K562 (cell line): Measurements from ENCODE around the gene SCARB2. TPM values are rescaled to one million over a fixed set of nuclear protein-coding genes. Genes with fewer than 3 reads are reported as not detected.
A peak's percentile ranks its signal among the peaks of the same experiment; 100 is the strongest.

Experiments used
- ADNP ChIP-seq: fragments of 200-800 bp; sonication (Bioruptor generic); IDR thresholded peaks from 2 replicates; pipeline ENCODE4 v1.6.1; 2016; ENCODE audit warnings: missing genetic modification characterization, missing compliant biosample characterization
- BMI1 ChIP-seq: fragments of 150-350 bp; IDR thresholded peaks from 2 replicates; pipeline ENCODE4 v1.6.1; 2014; ENCODE audit warnings: low read length
- CBX3 ChIP-seq, 2 experiments: IDR thresholded peaks; 1 replicate in 1 of 2; 2 replicates in 1 of 2; pipeline ENCODE4 v1.6.1; 2012; ENCODE audit warnings: inconsistent platforms in 2 of 2, low read length in 2 of 2, borderline replicate concordance in 1 of 2, control low read depth in 1 of 2
- CHCHD3 ChIP-seq: fragments of 250-450 bp; sonication (Bioruptor Pico); IDR thresholded peaks from 2 replicates; pipeline ENCODE4 v2.1.2; 2022; ENCODE audit warnings: mild to moderate bottlenecking
- E2F3 ChIP-seq: fragments of 250-450 bp; sonication (Bioruptor Pico); IDR thresholded peaks from 2 replicates; pipeline ENCODE4 v1.4.0; 2020; ENCODE audit warnings: mild to moderate bottlenecking
- ELF1 ChIP-seq: fragments of 200-800 bp; sonication (Bioruptor generic); IDR thresholded peaks from 2 replicates; pipeline ENCODE4 v1.6.1; 2016; ENCODE audit warnings: missing genetic modification characterization, missing compliant biosample characterization
- FOXK1 ChIP-seq: sonication (generic); formaldehyde crosslinking; IDR thresholded peaks from 2 replicates; pipeline ENCODE4 v1.8.0; 2022; ENCODE audit warnings: missing genetic modification reagents, mild to moderate bottlenecking, borderline replicate concordance
- HDAC2 ChIP-seq: fragments of 450-650 bp; IDR thresholded peaks from 2 replicates; pipeline ENCODE4 v1.6.1; 2016; ENCODE audit warnings: mild to moderate bottlenecking
- HNRNPH1 ChIP-seq: fragments of 200-400 bp; formaldehyde crosslinking; optimal IDR thresholded peaks from 2 replicates; pipeline ENCODE3; 2017; ENCODE audit warnings: low read depth, mild to moderate bottlenecking, low read length, moderate library complexity
- HSF4 ChIP-seq: fragments of 250-450 bp; sonication (Bioruptor Pico); IDR thresholded peaks from 2 replicates; pipeline ENCODE4 v2.1.2; 2022; ENCODE audit warnings: mild to moderate bottlenecking, moderate library complexity, borderline replicate concordance
- KAT8 ChIP-seq: fragments of 450-650 bp; IDR thresholded peaks from 2 replicates; pipeline ENCODE4 v1.6.1; 2016; ENCODE audit warnings: low read depth, mild to moderate bottlenecking
- LARP7 ChIP-seq: fragments of 450-650 bp; IDR thresholded peaks from 2 replicates; pipeline ENCODE4 v1.6.1; 2016
- LCOR ChIP-seq: sonication (generic); formaldehyde crosslinking; IDR thresholded peaks from 2 replicates; pipeline ENCODE4 v1.8.0; 2022; ENCODE audit warnings: mild to moderate bottlenecking, missing genetic modification reagents
- NR1H2 ChIP-seq: sonication (generic); formaldehyde crosslinking; IDR thresholded peaks from 2 replicates; pipeline ENCODE4 v1.4.0; 2020; ENCODE audit warnings: mild to moderate bottlenecking, missing genetic modification reagents
- PYGO2 ChIP-seq: fragments of 450-650 bp; IDR thresholded peaks from 2 replicates; pipeline ENCODE4 v1.6.1; 2016; ENCODE audit warnings: mild to moderate bottlenecking, missing genetic modification characterization, moderate library complexity, missing compliant biosample characterization
- RBBP5 ChIP-seq: fragments of 200-600 bp; sonication (generic); IDR thresholded peaks from 2 replicates; pipeline ENCODE4 v1.6.1; 2012; ENCODE audit warnings: borderline replicate concordance, mild to moderate bottlenecking, low read length, control low read depth, inconsistent platforms; ENCODE audit not compliant: insufficient read depth, poor library complexity, severe bottlenecking
- RBM15 ChIP-seq: fragments of 200-400 bp; formaldehyde crosslinking; IDR thresholded peaks from 2 replicates; pipeline ENCODE4 v1.6.1; 2018; ENCODE audit warnings: mild to moderate bottlenecking, low read length, moderate library complexity; ENCODE audit not compliant: insufficient read depth
- RFX7 ChIP-seq: fragments of 250-450 bp; sonication (Bioruptor Pico); IDR thresholded peaks from 2 replicates; pipeline ENCODE4 v1.5.1; 2021; ENCODE audit warnings: mild to moderate bottlenecking
- SAFB ChIP-seq: fragments of 200-400 bp; formaldehyde crosslinking; IDR thresholded peaks from 2 replicates; pipeline ENCODE4 v1.6.1; 2017; ENCODE audit warnings: low read depth, low read length, borderline replicate concordance
- SP2 ChIP-seq: IDR thresholded peaks from 2 replicates; pipeline ENCODE4 v1.6.1; 2011; ENCODE audit warnings: mild to moderate bottlenecking, low read depth, low read length, moderate library complexity; ENCODE audit not compliant: poor library complexity, severe bottlenecking; ENCODE audit errors: extremely low read depth
- TCF3 ChIP-seq: sonication (generic); formaldehyde crosslinking; IDR thresholded peaks from 2 replicates; pipeline ENCODE4 v1.4.0; 2020; ENCODE audit warnings: mild to moderate bottlenecking, missing genetic modification reagents
- ZNF140 ChIP-seq: fragments of 250-450 bp; sonication (Bioruptor Pico); IDR thresholded peaks from 2 replicates; pipeline ENCODE4 v1.8.0; 2021; ENCODE audit warnings: moderate library complexity, mild to moderate bottlenecking, inconsistent platforms
- ZNF3 ChIP-seq: fragments of 250-450 bp; sonication (Bioruptor Pico); IDR thresholded peaks from 2 replicates; pipeline ENCODE4 v1.5.0; 2021; ENCODE audit warnings: mild to moderate bottlenecking, moderate library complexity
- ZNF347 ChIP-seq: fragments of 450-650 bp; formaldehyde crosslinking; IDR thresholded peaks from 2 replicates; pipeline ENCODE4 v1.4.0; 2020; ENCODE audit warnings: low read depth, mild to moderate bottlenecking, moderate library complexity
- ZNF445 ChIP-seq: fragments of 250-450 bp; sonication (Bioruptor Pico); IDR thresholded peaks from 2 replicates; pipeline ENCODE4 v1.4.0; 2020; ENCODE audit warnings: low read depth, mild to moderate bottlenecking, moderate library complexity
- ZNF668 ChIP-seq: fragments of 250-450 bp; sonication (Bioruptor Pico); IDR thresholded peaks from 2 replicates; pipeline ENCODE4 v1.8.0; 2022; ENCODE audit warnings: mild to moderate bottlenecking, inconsistent platforms
- polyA plus RNA-seq, 8 experiments: library from polyadenylated mRNA; depleted of rRNA in 4 of 8; stranded (reverse) in 5 of 8; unstranded in 3 of 8; fragments of >200 nt; fragmentation: Nextera tagmentation in 2 of 8; fragmentation: Illumina TruSeq in 1 of 8; extraction: Ambion mirVana in 2 of 8; extraction: Trizol in 1 of 8; gene quantifications; 2 replicates each; pipeline versions ENCODE4 v1.2.1 to v1.2.3, GENCODE V29; 2011 to 2014; ENCODE audit warnings: inconsistent platforms in 1 of 8, missing spikeins in 1 of 8
- total RNA-seq, 7 experiments: library from RNA; depleted of rRNA in 6 of 7; stranded (reverse); fragments of >200 nt in 6 of 7; fragmentation: Illumina TruSeq in 2 of 7; extraction: Trizol in 2 of 7; gene quantifications; 2 replicates each; pipeline versions ENCODE4 v1.2.1 to v1.2.3, GENCODE V29; 2011 to 2021; ENCODE audit warnings: low replicate concordance in 1 of 7
- TF ChIP-seq, protein P1 (sequence below): fragments of 450-650 bp; IDR thresholded peaks from 2 replicates; pipeline ENCODE4 v1.6.1; 2016; ENCODE audit warnings: missing biosample characterization, missing genetic modification characterization
- TF ChIP-seq, protein P2 (sequence below): fragments of 250-450 bp; sonication (Bioruptor Pico); IDR thresholded peaks from 2 replicates; pipeline ENCODE4 v1.5.0; 2021; ENCODE audit warnings: mild to moderate bottlenecking, borderline replicate concordance

Gene SCARB2
- total and polyA plus RNA-seq, 9 of the 15 experiments (the other 6 are each of a cell fraction or from before 2014, with no cell fraction given), result 6.1 to 25.8 (median 17.8) TPM

DNA sequence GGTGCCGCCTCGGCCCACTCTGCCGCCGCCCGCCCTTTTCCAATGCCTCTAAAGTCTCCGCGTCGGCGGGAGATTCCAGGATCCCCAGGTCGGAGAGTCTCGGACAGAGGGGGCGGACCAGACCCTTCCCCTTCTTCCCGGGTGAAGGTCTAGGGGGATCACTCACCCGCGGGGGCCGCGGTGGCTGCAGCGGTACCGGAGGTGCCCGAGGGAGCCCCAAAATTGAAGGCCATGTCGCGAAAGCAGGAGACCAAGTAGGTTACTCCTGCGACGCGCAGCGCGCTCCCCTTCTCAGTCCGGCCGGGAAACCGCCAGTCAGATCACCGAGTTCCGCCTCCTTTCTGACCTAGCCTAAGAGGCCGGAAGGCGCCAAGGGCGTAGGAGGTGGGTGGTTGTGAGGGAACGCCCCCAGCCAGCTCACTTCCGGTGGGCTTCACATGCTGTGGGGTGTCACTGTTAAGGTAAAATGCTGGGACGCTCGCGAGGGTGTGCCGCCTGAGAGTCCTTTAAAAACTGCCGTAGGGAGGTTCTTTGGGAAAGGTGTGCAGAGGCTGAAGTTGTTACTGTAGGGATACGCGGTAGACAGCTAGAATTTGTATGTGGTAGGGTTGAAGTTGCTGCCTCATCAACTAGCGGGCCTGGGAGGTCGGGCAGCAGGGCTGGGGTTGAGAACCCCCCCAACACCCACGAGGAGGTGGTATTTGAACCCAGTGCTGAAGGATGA, 65.3 kb downstream of the SCARB2 start, which contains the start of gene NUP54 (continued):
- no peak; the same call in 1 of the 2 replicates for TF ChIP-seq CHCHD3
- TF ChIP-seq CBX3 (IDR thresholded peaks at IDR 0.05; ENCODE audit: borderline replicate concordance in 1 of 2, low read length in 2 of 2), result peak in 1 of 2 experiments; percentile 90; a peak in 2 of 3 replicates
- no peak for TF ChIP-seq ZNF3 (CRISPR knock-in tag)
- no peak; the same call in 1 of the 2 replicates for TF ChIP-seq TCF3 (CRISPR knock-in tag)
- no peak for TF ChIP-seq ZNF347
- TF ChIP-seq ZNF668 (CRISPR knock-in tag), result no peak
- TF ChIP-seq ELF1 (tag), result peak; percentile 82
- TF ChIP-seq E2F3 (CRISPR knock-in tag), result peak; percentile 54; the same call in 1 of the 2 replicates
- peak; percentile 74; the same call in 1 of the 2 replicates for TF ChIP-seq FOXK1 (CRISPR knock-in tag)
- TF ChIP-seq ADNP, result no peak
- TF ChIP-seq HSF4 (CRISPR knock-in tag), result no peak
- TF ChIP-seq ZNF445 (CRISPR knock-in tag), result no peak
- TF ChIP-seq RFX7 (CRISPR knock-in tag), result no peak
- peak; percentile 55; the same call in 1 of the 2 replicates for TF ChIP-seq HDAC2
- no peak for TF ChIP-seq RBM15
- TF ChIP-seq BMI1, result no peak
- TF ChIP-seq SP2, result peak; percentile 6
- no peak for TF ChIP-seq LARP7
- peak; percentile 97 for TF ChIP-seq LCOR (CRISPR knock-in tag)
- TF ChIP-seq KAT8, result no peak
- peak; percentile 95 for TF ChIP-seq RBBP5
- TF ChIP-seq PYGO2, result no peak
- TF ChIP-seq, protein P1, sequence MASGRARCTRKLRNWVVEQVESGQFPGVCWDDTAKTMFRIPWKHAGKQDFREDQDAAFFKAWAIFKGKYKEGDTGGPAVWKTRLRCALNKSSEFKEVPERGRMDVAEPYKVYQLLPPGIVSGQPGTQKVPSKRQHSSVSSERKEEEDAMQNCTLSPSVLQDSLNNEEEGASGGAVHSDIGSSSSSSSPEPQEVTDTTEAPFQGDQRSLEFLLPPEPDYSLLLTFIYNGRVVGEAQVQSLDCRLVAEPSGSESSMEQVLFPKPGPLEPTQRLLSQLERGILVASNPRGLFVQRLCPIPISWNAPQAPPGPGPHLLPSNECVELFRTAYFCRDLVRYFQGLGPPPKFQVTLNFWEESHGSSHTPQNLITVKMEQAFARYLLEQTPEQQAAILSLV, result no peak
- TF ChIP-seq, protein P2, sequence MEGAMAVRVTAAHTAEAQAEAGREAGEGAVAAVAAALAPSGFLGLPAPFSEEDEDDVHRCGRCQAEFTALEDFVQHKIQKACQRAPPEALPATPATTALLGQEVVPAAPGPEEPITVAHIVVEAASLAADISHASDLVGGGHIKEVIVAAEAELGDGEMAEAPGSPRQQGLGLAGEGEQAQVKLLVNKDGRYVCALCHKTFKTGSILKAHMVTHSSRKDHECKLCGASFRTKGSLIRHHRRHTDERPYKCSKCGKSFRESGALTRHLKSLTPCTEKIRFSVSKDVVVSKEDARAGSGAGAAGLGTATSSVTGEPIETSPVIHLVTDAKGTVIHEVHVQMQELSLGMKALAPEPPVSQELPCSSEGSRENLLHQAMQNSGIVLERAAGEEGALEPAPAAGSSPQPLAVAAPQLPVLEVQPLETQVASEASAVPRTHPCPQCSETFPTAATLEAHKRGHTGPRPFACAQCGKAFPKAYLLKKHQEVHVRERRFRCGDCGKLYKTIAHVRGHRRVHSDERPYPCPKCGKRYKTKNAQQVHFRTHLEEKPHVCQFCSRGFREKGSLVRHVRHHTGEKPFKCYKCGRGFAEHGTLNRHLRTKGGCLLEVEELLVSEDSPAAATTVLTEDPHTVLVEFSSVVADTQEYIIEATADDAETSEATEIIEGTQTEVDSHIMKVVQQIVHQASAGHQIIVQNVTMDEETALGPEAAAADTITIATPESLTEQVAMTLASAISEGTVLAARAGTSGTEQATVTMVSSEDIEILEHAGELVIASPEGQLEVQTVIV (CRISPR knock-in tag), result peak; percentile 60; the same call in 1 of the 2 replicates
- no peak for TF ChIP-seq ZNF140 (CRISPR knock-in tag)
- TF ChIP-seq SAFB, result no peak
- TF ChIP-seq HNRNPH1, result no peak
- TF ChIP-seq NR1H2, result no peak; the same call in 1 of the 2 replicates
